HCT116 (cell line): ENCODE data around the gene DOK5. TPM values are rescaled to one million over a fixed set of nuclear protein-coding genes. Genes with fewer than 3 reads are reported as not detected.

Experiments
- ATAC-seq: fragments of 200-7000 bp; cut with Tn5 transposase; 2 replicates; pipeline ENCODE4 v1.9.1; 2020; ENCODE audit warnings: mild to moderate bottlenecking, moderate library complexity
- BruUV-seq: library from RNA; stranded (reverse); fragments of 400-500 nt; replicated peaks from 2 replicates; lab custom pipeline; 2021; lab: Mats Ljungman, UMichigan
- CTCF ChIA-PET: fragments of 300-600 bp; sonication (Branson Sonifier 250); formaldehyde crosslinking; loops from one replicate; lab custom pipeline; 2021; ENCODE audit warnings: antibody characterized with exemption; lab: Charles Lee
- POLR2A ChIA-PET: fragments of 300-600, 350-600 bp; sonication (Branson Sonifier 250); formaldehyde crosslinking; loops from one replicate; lab custom pipeline; 2021; ENCODE audit warnings: antibody characterized with exemption; lab: Charles Lee
- RAD21 ChIA-PET, 2 experiments: fragments of 300-600 bp; sonication (Branson Sonifier 250); formaldehyde crosslinking; loops; one replicate each; lab custom pipeline; 2023; ENCODE audit warnings: low total read pairs in 2 of 2; ENCODE audit not compliant: uncharacterized antibody in 2 of 2, unreplicated experiment in 2 of 2, low non-redundant PET in 1 of 2; lab: Charles Lee
- DNase-seq: peaks from one replicate; pipeline ENCODE4 v3.0.0-alpha.2; 2010; ENCODE audit warnings: low read depth, low spot score
- H2AFZ ChIP-seq: fragments of 200-600 bp; shearing (Covaris generic), sonication (generic); 2 replicates; pipeline ENCODE4 v1.6.1; 2017; ENCODE audit warnings: low read depth, mixed run types, mixed read lengths, antibody characterized with exemption, low read length; ENCODE audit not compliant: poor library complexity, severe bottlenecking
- H3K27ac ChIP-seq: 2 replicates; pipeline ENCODE4 v1.5.1; 2012; ENCODE audit warnings: low read depth, low read length
- H3K27me3 ChIP-seq: fragments of 200-600 bp; sonication (generic); 2 replicates; pipeline ENCODE4 v1.6.1; 2016; ENCODE audit warnings: mixed run types, low read length, mixed read lengths; ENCODE audit not compliant: insufficient read depth
- H3K36me3 ChIP-seq, 2 experiments: fragments of 200-500 bp in 1 of 2; fragments of 200-600 bp in 1 of 2; sonication (Bioruptor generic) in 1 of 2; sonication (generic) in 1 of 2; 2 replicates each; pipeline versions ENCODE4 v1.5.1 to v1.6.1; 2014 to 2016; ENCODE audit warnings: low read length in 2 of 2, inconsistent platforms in 1 of 2, mixed read lengths in 1 of 2, mixed run types in 1 of 2; ENCODE audit not compliant: insufficient read depth in 2 of 2, control insufficient read depth in 1 of 2
- H3K4me1 ChIP-seq, 2 experiments: fragments of 200-600 bp in 1 of 2; sonication (generic) in 1 of 2; 2 replicates each; pipeline versions ENCODE4 v1.5.1 to v1.6.1; 2012 to 2017; ENCODE audit warnings: low read length in 2 of 2, inconsistent platforms in 1 of 2, mild to moderate bottlenecking in 1 of 2, mixed read lengths in 1 of 2, mixed run types in 1 of 2, moderate library complexity in 1 of 2; ENCODE audit not compliant: insufficient read depth in 2 of 2, control insufficient read depth in 1 of 2
- H3K4me2 ChIP-seq: fragments of 200-600 bp; sonication (generic); 2 replicates; pipeline ENCODE4 v1.6.1; 2017; ENCODE audit warnings: mixed run types, low read length, mixed read lengths
- H3K4me3 ChIP-seq, 2 experiments: fragments of 200-600 bp in 1 of 2; sonication (generic) in 1 of 2; replicated peaks in 1 of 2; 2 replicates each; pipeline ENCODE4 v1.5.1; 2011 to 2016; ENCODE audit warnings: low read length in 2 of 2, control low read depth in 1 of 2, low read depth in 1 of 2, mild to moderate bottlenecking in 1 of 2, mixed read lengths in 1 of 2, mixed run types in 1 of 2
- H3K79me2 ChIP-seq: fragments of 200-600 bp; sonication (generic); 2 replicates; pipeline ENCODE4 v1.6.1; 2017; ENCODE audit warnings: mild to moderate bottlenecking, mixed run types, low read length, moderate library complexity, mixed read lengths; ENCODE audit not compliant: insufficient read depth
- H3K9ac ChIP-seq: fragments of 200-600 bp; sonication (generic); 2 replicates; pipeline ENCODE4 v1.6.1; 2016; ENCODE audit warnings: low read length, mixed read lengths
- H3K9me2 ChIP-seq: fragments of 200-600 bp; sonication (generic), shearing (Covaris generic); 2 replicates; pipeline ENCODE4 v1.6.1; 2017; ENCODE audit warnings: mixed run types, mild to moderate bottlenecking, moderate library complexity; ENCODE audit not compliant: insufficient read depth
- H3K9me3 ChIP-seq, 2 experiments: fragments of 200-500 bp in 1 of 2; fragments of 200-600 bp in 1 of 2; sonication (Bioruptor generic) in 1 of 2; sonication (generic) in 1 of 2; 2 replicates each; pipeline ENCODE4 v1.6.1; 2014 to 2017; ENCODE audit warnings: low read length in 2 of 2, mixed read lengths in 2 of 2, inconsistent platforms in 1 of 2, low read depth in 1 of 2, mild to moderate bottlenecking in 1 of 2, mixed run types in 1 of 2, moderate library complexity in 1 of 2; ENCODE audit not compliant: control insufficient read depth in 1 of 2, insufficient read depth in 1 of 2
- H4K20me1 ChIP-seq: fragments of 200-600 bp; sonication (generic), shearing (Covaris generic); 2 replicates; pipeline ENCODE4 v1.6.1; 2017; ENCODE audit warnings: mixed run types, mild to moderate bottlenecking, moderate library complexity; ENCODE audit not compliant: insufficient read depth
- EGR1 ChIP-seq: IDR thresholded peaks from 2 replicates; pipeline ENCODE4 v1.6.1; 2012; ENCODE audit warnings: low read depth
- RAD21 ChIP-seq: IDR thresholded peaks from 2 replicates; pipeline ENCODE4 v1.6.1; 2012; ENCODE audit warnings: low read depth, mild to moderate bottlenecking
- SRF ChIP-seq: IDR thresholded peaks from 2 replicates; pipeline ENCODE4 v1.6.1; 2012; ENCODE audit warnings: low read depth
- TCF7L2 ChIP-seq: IDR thresholded peaks from 2 replicates; pipeline ENCODE4 v1.7.0; 2011; ENCODE audit warnings: borderline replicate concordance, inconsistent platforms; ENCODE audit not compliant: insufficient read depth, insufficient read length; ENCODE audit errors: extremely low read depth
- YY1 ChIP-seq: IDR thresholded peaks from 2 replicates; pipeline ENCODE4 v1.6.1; 2011; ENCODE audit warnings: low read length, low read depth, moderate library complexity, mild to moderate bottlenecking; ENCODE audit not compliant: insufficient replicate concordance; ENCODE audit errors: extremely low read depth
- intact Hi-C: fragments of 100-400 bp; cut with micrococcal nuclease; formaldehyde crosslinking; loops from 2 replicates; pipeline ENCODE4 v1.10.0; 2022
- total RNA-seq: library from RNA; stranded (reverse); gene quantifications from one replicate; pipeline ENCODE4 v1.2.1, GENCODE V29; 2021; ENCODE audit not compliant: unreplicated experiment
- TF ChIP-seq, protein P1 (sequence below): IDR thresholded peaks from 2 replicates; pipeline ENCODE4 v1.6.1; 2012; ENCODE audit warnings: low read depth
- TF ChIP-seq, protein P2 (sequence below): IDR thresholded peaks from 2 replicates; pipeline ENCODE4 v1.6.1; 2011; ENCODE audit warnings: mild to moderate bottlenecking, low read length, moderate library complexity; ENCODE audit not compliant: insufficient replicate concordance; ENCODE audit errors: extremely low read depth
- TF ChIP-seq, protein P3 (sequence below): IDR thresholded peaks from 2 replicates; pipeline ENCODE4 v1.6.1; 2012

DOK5 gene
- total RNA-seq, 1 experiment from 2014 or later = not detected

DNA sequence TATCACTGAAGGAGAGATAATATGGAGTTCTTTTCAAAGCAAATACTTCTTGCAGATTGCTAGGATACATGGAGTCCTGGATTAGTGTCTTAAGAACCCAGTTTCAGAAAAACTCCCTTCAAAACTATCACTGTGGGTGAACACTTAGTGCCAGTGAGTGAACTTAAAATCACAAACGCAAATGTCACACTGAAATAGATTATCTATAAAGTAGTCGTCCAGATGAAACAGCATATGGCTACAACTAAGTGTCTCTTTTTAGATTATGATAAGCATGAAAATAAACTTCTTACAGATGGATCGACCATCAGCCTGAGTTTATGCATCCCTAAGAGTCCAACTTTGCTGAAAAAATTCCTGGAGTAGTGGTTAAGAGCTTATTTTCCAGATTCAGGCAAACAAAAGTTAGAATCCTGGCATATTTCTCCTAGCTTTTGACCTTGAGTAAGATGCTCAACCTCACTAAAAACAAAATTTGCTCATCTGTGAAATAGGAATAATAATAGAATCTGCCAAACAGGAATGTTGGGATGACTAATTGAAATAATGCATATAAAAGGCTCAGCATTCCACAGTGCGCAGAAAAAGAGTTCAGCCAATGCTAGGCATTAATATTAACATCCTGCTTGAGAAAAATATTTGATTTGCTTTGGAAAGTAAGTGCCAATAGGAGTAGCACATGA, 70.4 kb downstream of the DOK5 start:
- no peaks in the 10 kb centered on the region for H3K36me3 ChIP-seq
- ChIA-PET POLR2A (no interaction called here), CTCF (no interaction called here), RAD21 (no interaction called here)
- no peak overlapping the region for H3K27ac ChIP-seq
- no peak overlapping the region for H3K9ac ChIP-seq
- H3K79me2 ChIP-seq = no peaks in the 10 kb centered on the region
- H2AFZ ChIP-seq = no peak overlapping the region
- no peaks in the 10 kb centered on the region for H3K27me3 ChIP-seq
- H3K4me2 ChIP-seq = no peak overlapping the region
- no TSS peak for BruUV-seq
- no peaks in the 10 kb centered on the region for H4K20me1 ChIP-seq
- H3K9me3 ChIP-seq = no peaks in the 10 kb centered on the region
- intact Hi-C loops = no loop called here
- no peaks in the 10 kb centered on the region for H3K9me2 ChIP-seq
- H3K4me1 ChIP-seq = no peaks in the 10 kb centered on the region
- TF ChIP-seq YY1 (no peak), SRF (no peak)
- TF ChIP-seq, protein P1, sequence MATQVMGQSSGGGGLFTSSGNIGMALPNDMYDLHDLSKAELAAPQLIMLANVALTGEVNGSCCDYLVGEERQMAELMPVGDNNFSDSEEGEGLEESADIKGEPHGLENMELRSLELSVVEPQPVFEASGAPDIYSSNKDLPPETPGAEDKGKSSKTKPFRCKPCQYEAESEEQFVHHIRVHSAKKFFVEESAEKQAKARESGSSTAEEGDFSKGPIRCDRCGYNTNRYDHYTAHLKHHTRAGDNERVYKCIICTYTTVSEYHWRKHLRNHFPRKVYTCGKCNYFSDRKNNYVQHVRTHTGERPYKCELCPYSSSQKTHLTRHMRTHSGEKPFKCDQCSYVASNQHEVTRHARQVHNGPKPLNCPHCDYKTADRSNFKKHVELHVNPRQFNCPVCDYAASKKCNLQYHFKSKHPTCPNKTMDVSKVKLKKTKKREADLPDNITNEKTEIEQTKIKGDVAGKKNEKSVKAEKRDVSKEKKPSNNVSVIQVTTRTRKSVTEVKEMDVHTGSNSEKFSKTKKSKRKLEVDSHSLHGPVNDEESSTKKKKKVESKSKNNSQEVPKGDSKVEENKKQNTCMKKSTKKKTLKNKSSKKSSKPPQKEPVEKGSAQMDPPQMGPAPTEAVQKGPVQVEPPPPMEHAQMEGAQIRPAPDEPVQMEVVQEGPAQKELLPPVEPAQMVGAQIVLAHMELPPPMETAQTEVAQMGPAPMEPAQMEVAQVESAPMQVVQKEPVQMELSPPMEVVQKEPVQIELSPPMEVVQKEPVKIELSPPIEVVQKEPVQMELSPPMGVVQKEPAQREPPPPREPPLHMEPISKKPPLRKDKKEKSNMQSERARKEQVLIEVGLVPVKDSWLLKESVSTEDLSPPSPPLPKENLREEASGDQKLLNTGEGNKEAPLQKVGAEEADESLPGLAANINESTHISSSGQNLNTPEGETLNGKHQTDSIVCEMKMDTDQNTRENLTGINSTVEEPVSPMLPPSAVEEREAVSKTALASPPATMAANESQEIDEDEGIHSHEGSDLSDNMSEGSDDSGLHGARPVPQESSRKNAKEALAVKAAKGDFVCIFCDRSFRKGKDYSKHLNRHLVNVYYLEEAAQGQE = no peak
- no peak for DNase-seq
- no peak overlapping the region for H3K4me3 ChIP-seq
- no peak for ATAC-seq

DNA sequence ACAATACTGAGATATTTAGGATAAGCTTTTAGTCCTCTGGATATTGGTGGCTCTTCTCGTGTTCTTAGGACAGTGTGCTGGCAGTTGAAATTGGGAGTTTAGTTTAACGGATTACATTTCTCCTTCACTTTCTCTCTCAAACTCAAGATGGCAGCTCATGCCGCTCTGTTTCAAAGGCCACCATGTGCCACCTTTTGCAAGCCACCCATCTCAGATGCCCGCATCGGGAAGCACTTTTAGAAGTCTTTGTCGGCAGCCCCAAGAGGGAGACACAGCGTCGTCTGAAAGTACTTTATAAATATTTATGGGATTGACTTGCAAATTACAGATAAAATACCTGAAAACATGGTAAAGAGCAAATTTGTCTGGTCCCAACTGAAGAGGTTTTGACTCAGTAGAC, 73.5 kb downstream of the DOK5 start:
- no peaks in the 10 kb centered on the region for H3K36me3 ChIP-seq
- no peak overlapping the region for H3K4me3 ChIP-seq
- no peaks in the 10 kb centered on the region for H3K79me2 ChIP-seq
- H3K4me2 ChIP-seq = no peak overlapping the region
- BruUV-seq = no TSS peak
- ChIA-PET RAD21 (no interaction called here), CTCF (no interaction called here), POLR2A (no interaction called here)
- no peaks in the 10 kb centered on the region for H4K20me1 ChIP-seq
- no peak for TF ChIP-seq TCF7L2
- TF ChIP-seq EGR1 = no peak
- TF ChIP-seq, protein P1 = no peak
- no peak for TF ChIP-seq RAD21
- TF ChIP-seq, protein P2, sequence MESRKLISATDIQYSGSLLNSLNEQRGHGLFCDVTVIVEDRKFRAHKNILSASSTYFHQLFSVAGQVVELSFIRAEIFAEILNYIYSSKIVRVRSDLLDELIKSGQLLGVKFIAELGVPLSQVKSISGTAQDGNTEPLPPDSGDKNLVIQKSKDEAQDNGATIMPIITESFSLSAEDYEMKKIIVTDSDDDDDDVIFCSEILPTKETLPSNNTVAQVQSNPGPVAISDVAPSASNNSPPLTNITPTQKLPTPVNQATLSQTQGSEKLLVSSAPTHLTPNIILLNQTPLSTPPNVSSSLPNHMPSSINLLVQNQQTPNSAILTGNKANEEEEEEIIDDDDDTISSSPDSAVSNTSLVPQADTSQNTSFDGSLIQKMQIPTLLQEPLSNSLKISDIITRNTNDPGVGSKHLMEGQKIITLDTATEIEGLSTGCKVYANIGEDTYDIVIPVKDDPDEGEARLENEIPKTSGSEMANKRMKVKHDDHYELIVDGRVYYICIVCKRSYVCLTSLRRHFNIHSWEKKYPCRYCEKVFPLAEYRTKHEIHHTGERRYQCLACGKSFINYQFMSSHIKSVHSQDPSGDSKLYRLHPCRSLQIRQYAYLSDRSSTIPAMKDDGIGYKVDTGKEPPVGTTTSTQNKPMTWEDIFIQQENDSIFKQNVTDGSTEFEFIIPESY = no peak
- TF ChIP-seq, protein P3, sequence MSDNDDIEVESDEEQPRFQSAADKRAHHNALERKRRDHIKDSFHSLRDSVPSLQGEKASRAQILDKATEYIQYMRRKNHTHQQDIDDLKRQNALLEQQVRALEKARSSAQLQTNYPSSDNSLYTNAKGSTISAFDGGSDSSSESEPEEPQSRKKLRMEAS = no peak
- no peak overlapping the region for H3K27ac ChIP-seq
- intact Hi-C loops = no loop called here
- no peaks in the 10 kb centered on the region for H3K9me3 ChIP-seq
- H3K4me1 ChIP-seq = no peaks in the 10 kb centered on the region
- no peaks in the 10 kb centered on the region for H3K9me2 ChIP-seq
- no peaks in the 10 kb centered on the region for H3K27me3 ChIP-seq
- H2AFZ ChIP-seq = no peak overlapping the region
- H3K9ac ChIP-seq = no peak overlapping the region
- ATAC-seq (no peak), DNase-seq (no peak)
